H1 (cell line): ENCODE measurements around the gene PTRH1. TPM values are rescaled to one million over a fixed set of nuclear protein-coding genes. Genes with fewer than 3 reads are reported as not detected.

ENCODE experiments used
- CTCF ChIA-PET: fragments of 300-600 bp; sonication (Branson Sonifier 250); formaldehyde crosslinking; loops from one replicate; lab custom pipeline; 2021; ENCODE audit not compliant: partially characterized antibody; lab: Charles Lee
- POLR2A ChIA-PET: fragments of 300-600 bp; sonication (Branson Sonifier 250); formaldehyde crosslinking; loops from one replicate; lab custom pipeline; 2021; ENCODE audit warnings: inconsistent platforms; ENCODE audit not compliant: partially characterized antibody; lab: Charles Lee
- DNase-seq, 2 experiments: peaks; one replicate each; pipeline versions ENCODE4 v3.0.0 to v3.0.0-alpha.2; 2010 to 2022; ENCODE audit warnings: low spot score in 2 of 2, low read depth in 1 of 2, mixed read lengths in 1 of 2
- FAIRE-seq: peaks from 2 replicates; lab custom pipeline; 2011; peaks lifted over from hg19 to GRCh38; lab: Jason Lieb, UNC
- H2AFZ ChIP-seq: 2 replicates; pipeline ENCODE4 v1.8.1; 2012; ENCODE audit warnings: low read length, inconsistent platforms
- H2AK5ac ChIP-seq: 2 replicates; pipeline ENCODE4 v1.6.1; 2013; ENCODE audit warnings: low read depth, low read length
- H2BK120ac ChIP-seq: replicated peaks from 2 replicates; pipeline ENCODE3; 2013; ENCODE audit warnings: low read depth, low read length, inconsistent platforms
- H2BK12ac ChIP-seq: 2 replicates; pipeline ENCODE4 v1.6.1; 2013; ENCODE audit warnings: low read depth, low read length
- H2BK15ac ChIP-seq: 2 replicates; pipeline ENCODE4 v1.6.1; 2013; ENCODE audit warnings: low read length
- H2BK20ac ChIP-seq: 2 replicates; pipeline ENCODE4 v1.6.1; 2013; ENCODE audit warnings: low read length
- H2BK5ac ChIP-seq: 2 replicates; pipeline ENCODE4 v1.6.1; 2013; ENCODE audit warnings: low read depth, low read length
- H3K14ac ChIP-seq: 2 replicates; pipeline ENCODE4 v1.6.1; 2013; ENCODE audit warnings: inconsistent platforms; ENCODE audit not compliant: insufficient read length
- H3K18ac ChIP-seq: 2 replicates; pipeline ENCODE4 v1.6.1; 2013; ENCODE audit warnings: low read length; ENCODE audit errors: extremely low read depth
- H3K23ac ChIP-seq: 2 replicates; pipeline ENCODE4 v1.6.1; 2013; ENCODE audit warnings: inconsistent platforms; ENCODE audit not compliant: insufficient read length
- H3K23me2 ChIP-seq: 2 replicates; pipeline ENCODE4 v1.6.1; 2013; ENCODE audit warnings: low read depth, low read length
- H3K27ac ChIP-seq: 2 replicates; pipeline ENCODE4 v1.6.1; 2011; ENCODE audit warnings: low read depth, low read length, inconsistent platforms
- H3K27me3 ChIP-seq, 4 experiments: replicated peaks in 1 of 4; 1 replicate in 1 of 4; 2 replicates in 3 of 4; pipeline versions ENCODE4 v1.6.1 to v1.8.1; 2011 to 2013; ENCODE audit warnings: low read length in 3 of 4, mild to moderate bottlenecking in 3 of 4, inconsistent platforms in 2 of 4, mixed read lengths in 2 of 4, moderate library complexity in 1 of 4; ENCODE audit not compliant: control insufficient read depth in 3 of 4, insufficient read depth in 3 of 4; ENCODE audit errors: extremely low read depth in 1 of 4
- H3K36me3 ChIP-seq, 4 experiments: 2 replicates each; pipeline versions ENCODE4 v1.6.1 to v1.8.1; 2011 to 2013; ENCODE audit warnings: mild to moderate bottlenecking in 4 of 4, low read length in 3 of 4, moderate library complexity in 2 of 4, control low read depth in 1 of 4, inconsistent platforms in 1 of 4; ENCODE audit not compliant: insufficient read depth in 4 of 4, control insufficient read depth in 2 of 4
- H3K4ac ChIP-seq: replicated peaks from 2 replicates; pipeline ENCODE3; 2013; ENCODE audit warnings: low read length, low read depth, mixed read lengths, inconsistent platforms; ENCODE audit not compliant: insufficient read length
- H3K4me1 ChIP-seq, 4 experiments: replicated peaks in 1 of 4; 1 replicate in 1 of 4; 2 replicates in 3 of 4; pipeline versions ENCODE4 v1.6.1 to v1.8.1; 2011 to 2013; ENCODE audit warnings: low read length in 3 of 4, inconsistent platforms in 2 of 4, mixed read lengths in 1 of 4; ENCODE audit not compliant: insufficient read depth in 4 of 4, control insufficient read depth in 3 of 4
- H3K4me2 ChIP-seq, 2 experiments: 2 replicates each; pipeline versions ENCODE4 v1.6.1 to v1.8.1; 2011 to 2013; ENCODE audit warnings: low read depth in 2 of 2, low read length in 2 of 2, control low read depth in 1 of 2, inconsistent platforms in 1 of 2, mild to moderate bottlenecking in 1 of 2; ENCODE audit not compliant: insufficient read depth in 1 of 2
- H3K4me3 ChIP-seq, 4 experiments: fragments of 200-600, 300-600 bp in 1 of 4; sonication (generic), shearing (Covaris generic), sonication (Bioruptor Twin) in 1 of 4; 2 replicates each; pipeline versions ENCODE4 v1.5.1 to v1.8.1; 2011 to 2016; ENCODE audit warnings: low read length in 4 of 4, low read depth in 3 of 4, control low read depth in 2 of 4, inconsistent platforms in 2 of 4, mild to moderate bottlenecking in 2 of 4, mixed read lengths in 1 of 4, moderate library complexity in 1 of 4; ENCODE audit not compliant: insufficient read depth in 2 of 4; ENCODE audit errors: extremely low read depth in 1 of 4
- H3K56ac ChIP-seq: replicated peaks from 2 replicates; pipeline ENCODE3; 2013; ENCODE audit warnings: low read depth, mild to moderate bottlenecking, mixed read lengths, low read length, inconsistent platforms; ENCODE audit not compliant: insufficient read length
- H3K79me1 ChIP-seq: 2 replicates; pipeline ENCODE4 v1.6.1; 2013; ENCODE audit warnings: low read depth, low read length, control low read depth
- H3K79me2 ChIP-seq, 2 experiments: 2 replicates each; pipeline versions ENCODE4 v1.6.1 to v1.8.1; 2012 to 2013; ENCODE audit warnings: low read length in 2 of 2, mild to moderate bottlenecking in 2 of 2, inconsistent platforms in 1 of 2; ENCODE audit not compliant: insufficient read depth in 2 of 2, control insufficient read depth in 1 of 2
- H3K9ac ChIP-seq, 4 experiments: replicated peaks in 1 of 4; 1 replicate in 1 of 4; 2 replicates in 3 of 4; pipeline versions ENCODE4 v1.6.1 to v1.8.1; 2011 to 2013; ENCODE audit warnings: low read depth in 3 of 4, low read length in 3 of 4, control low read depth in 2 of 4, mild to moderate bottlenecking in 2 of 4, moderate library complexity in 2 of 4, inconsistent platforms in 1 of 4; ENCODE audit errors: extremely low read depth in 1 of 4
- H3K9me3 ChIP-seq, 2 experiments: 2 replicates each; pipeline versions ENCODE4 v1.6.1 to v1.8.1; 2012 to 2013; ENCODE audit warnings: mild to moderate bottlenecking in 2 of 2, moderate library complexity in 2 of 2, control low read depth in 1 of 2, inconsistent platforms in 1 of 2, low read depth in 1 of 2, low read length in 1 of 2, mixed read lengths in 1 of 2; ENCODE audit not compliant: insufficient read depth in 2 of 2
- H4K20me1 ChIP-seq, 2 experiments: replicated peaks in 1 of 2; 2 replicates each; pipeline versions ENCODE3 to v1.8.1; 2011 to 2013; ENCODE audit warnings: inconsistent platforms in 2 of 2, low read length in 2 of 2, mild to moderate bottlenecking in 1 of 2; ENCODE audit not compliant: insufficient read depth in 2 of 2, control insufficient read depth in 1 of 2
- H4K5ac ChIP-seq: 2 replicates; pipeline ENCODE4 v1.6.1; 2013; ENCODE audit warnings: low read length, low read depth, mixed read lengths, inconsistent platforms; ENCODE audit not compliant: insufficient read length
- H4K8ac ChIP-seq: 2 replicates; pipeline ENCODE4 v1.8.0; 2013; ENCODE audit warnings: mild to moderate bottlenecking, moderate library complexity, low read length, inconsistent platforms; ENCODE audit not compliant: insufficient read depth; ENCODE audit errors: extremely low read depth
- H4K91ac ChIP-seq: replicated peaks from 2 replicates; pipeline ENCODE3; 2013; ENCODE audit warnings: low read length, mixed read lengths, inconsistent platforms; ENCODE audit not compliant: insufficient read length
- CHD1 ChIP-seq: IDR thresholded peaks from 2 replicates; pipeline ENCODE4 v1.6.1; 2012; ENCODE audit warnings: low read depth, low read length, improper control_type of control experiment
- CHD2 ChIP-seq: IDR thresholded peaks from 2 replicates; pipeline ENCODE4 v1.6.1; 2012; ENCODE audit warnings: low read length, improper control_type of control experiment
- JUND ChIP-seq: IDR thresholded peaks from 2 replicates; pipeline ENCODE4 v1.6.1; 2011; ENCODE audit warnings: mild to moderate bottlenecking, improper control_type of control experiment, low read length
- PHF8 ChIP-seq: fragments of 200-600 bp; sonication (generic); conservative IDR thresholded peaks from 2 replicates; pipeline ENCODE4 v1.7.1; 2012; ENCODE audit warnings: low read depth, mild to moderate bottlenecking, inconsistent platforms, low read length, moderate library complexity
- RBBP5 ChIP-seq: IDR thresholded peaks from 2 replicates; pipeline ENCODE4 v1.7.1; 2012; ENCODE audit warnings: low read depth, mild to moderate bottlenecking, inconsistent platforms, low read length, moderate library complexity, borderline replicate concordance
- SAP30 ChIP-seq: fragments of 300-600 bp; sonication (generic); IDR thresholded peaks from 2 replicates; pipeline ENCODE4 v1.7.1; 2012; ENCODE audit warnings: low read length, moderate library complexity, mild to moderate bottlenecking, inconsistent platforms; ENCODE audit not compliant: insufficient read depth, insufficient replicate concordance
- SIN3A ChIP-seq, 2 experiments: IDR thresholded peaks in 1 of 2; conservative IDR thresholded peaks in 1 of 2; 2 replicates each; pipeline ENCODE4 v1.6.1; 2011 to 2012; ENCODE audit warnings: low read length in 2 of 2, improper control_type of control experiment in 1 of 2, low read depth in 1 of 2, mild to moderate bottlenecking in 1 of 2
- SRF ChIP-seq: IDR thresholded peaks from 2 replicates; pipeline ENCODE4 v1.6.1; 2011; ENCODE audit warnings: mild to moderate bottlenecking, low read depth, low read length, moderate library complexity
- SUZ12 ChIP-seq: fragments of 200-600 bp; sonication (generic); IDR thresholded peaks from 2 replicates; pipeline ENCODE4 v1.6.1; 2012; ENCODE audit warnings: mild to moderate bottlenecking, inconsistent platforms, low read length, moderate library complexity, mixed read lengths
- TAF1 ChIP-seq: IDR thresholded peaks from 2 replicates; pipeline ENCODE4 v1.6.1; 2011; ENCODE audit warnings: mild to moderate bottlenecking, low read depth, low read length
- TBP ChIP-seq: IDR thresholded peaks from 2 replicates; pipeline ENCODE4 v1.6.1; 2011; ENCODE audit warnings: low read depth, low read length, improper control_type of control experiment
- TCF12 ChIP-seq: IDR thresholded peaks from 2 replicates; pipeline ENCODE4 v1.6.1; 2011; ENCODE audit warnings: low read depth, mild to moderate bottlenecking, low read length
- USF2 ChIP-seq: IDR thresholded peaks from 2 replicates; pipeline ENCODE4 v1.6.1; 2011; ENCODE audit warnings: low read length, improper control_type of control experiment
- WGBS, 2 experiments: shearing (Covaris generic) in 1 of 2; methylation state at CpG; one replicate each; pipeline versions ENCODE4 v1.1.6 to v1.1.7; 2013 to 2015; ENCODE audit warnings: low lambda C conversion rate in 2 of 2, mixed read lengths in 2 of 2, inconsistent platforms in 1 of 2, low coverage in 1 of 2, missing lambda C conversion rate in 1 of 2; ENCODE audit not compliant: insufficient replicate concordance in 2 of 2, insufficient coverage in 1 of 2, insufficient read length in 1 of 2; ENCODE audit errors: extremely low coverage in 1 of 2, missing lambda C conversion rate in 1 of 2; 5-methylcytosine and 5-hydroxymethylcytosine counted together
- polyA plus RNA-seq, 7 experiments: library from polyadenylated mRNA; depleted of rRNA in 3 of 7; stranded (reverse) in 5 of 7; unstranded in 2 of 7; fragments of >200 nt in 5 of 7; fragments of 200-250 nt in 2 of 7; gene quantifications; 1 replicate in 5 of 7; 2 replicates in 1 of 7; 4 replicates in 1 of 7; pipeline versions ENCODE4 v1.2.1 to v1.2.3, GENCODE V29; 2011 to 2013; ENCODE audit warnings: missing spikeins in 2 of 7, mixed read lengths in 2 of 7
- total RNA-seq: library from RNA; stranded (reverse); fragmentation: NEBNext Ultra II Directional; extraction: Animal tissue kit (Norgen Biotek cat#: 25700); gene quantifications from 2 replicates; pipeline ENCODE4 v1.2.1, GENCODE V29; 2021

The PTRH1 gene
- total and polyA plus RNA-seq, 2 of the 8 experiments (the other 6 are each of a cell fraction or from before 2014, with no cell fraction given) = 11.1 to 19.8 TPM

- Histone ChIP-seq H4K5ac (no peak overlapping the region), H2BK120ac (no peak overlapping the region), H3K4me3 (no peak overlapping the region), H3K23me2 (no peaks in the 10 kb centered on the region), H3K56ac (no peak overlapping the region), H3K9ac (no peak overlapping the region), H2AFZ (no peak overlapping the region), H3K23ac (no peak overlapping the region), H3K79me2 (no peaks in the 10 kb centered on the region), H4K20me1 (peaks cover 0 to 2% of the 10 kb centered on the region in 2 experiments), H3K27ac (no peak overlapping the region), H2BK12ac (no peak overlapping the region), H3K18ac (no peak overlapping the region), H3K4me2 (no peak overlapping the region), H3K79me1 (no peaks in the 10 kb centered on the region), H3K4me1 (no peaks in the 10 kb centered on the region), H2BK20ac (no peak overlapping the region), H3K9me3 (no peaks in the 10 kb centered on the region), H3K27me3 (no peaks in the 10 kb centered on the region), H4K91ac (no peak overlapping the region), H3K36me3 (peaks cover 2 to 45% (median 18%) of the 10 kb centered on the region in 4 experiments; a peak in 5 of 8 replicates), H2AK5ac (no peak overlapping the region), H3K14ac (no peak overlapping the region), H2BK15ac (no peak overlapping the region), H4K8ac (no peak overlapping the region), H2BK5ac (no peak overlapping the region), H3K4ac (no peak overlapping the region)
- TF ChIP-seq RBBP5 (no peak), PHF8 (no peak), SUZ12 (no peak), TAF1 (no peak), SAP30 (no peak), TCF12 (no peak), CHD1 (no peak), USF2 (no peak), SIN3A (conservative IDR thresholded peaks at IDR 0.05 in 1 of 2, IDR thresholded peaks at IDR 0.05 in 1 of 2; ENCODE audit: low read depth in 1 of 2, low read length in 2 of 2) (no peak), CHD2 (no peak), TBP (no peak), JUND (no peak), SRF (no peak)
- FAIRE-seq = no peak
- WGBS, 2 experiments = 85% methylated on average over 2 of the region's 2 CpGs; no CpG with 5 or more reads in 1 of the 2 experiments
- ChIA-PET POLR2A (no interaction called here), CTCF (interaction anchor here (0.6 to 2.8 kb wide), 2 partner anchors 55 to 114 kb away, joined by 3 to 8 read pairs; partner anchors contain the start of gene TOR2A)
- DNase-seq = no peak
Observed at GRCh38 chr9:127679506-127679905, 36.0 kb downstream of the PTRH1 start.
